GM12872 (cell line): ENCODE data around the gene GAL.

Experiments used
- CTCF ChIP-seq: IDR thresholded peaks from 3 replicates; pipeline ENCODE4 v1.5.1; 2011; ENCODE audit warnings: low read depth, mild to moderate bottlenecking, low read length, moderate library complexity; ENCODE audit not compliant: insufficient read depth

Gene GAL

GRCh38 chr11:68734111-68734510 lies 49.8 kb downstream of the GAL start:
- TF ChIP-seq CTCF, result no peak

- no peak for TF ChIP-seq CTCF
These were observed 50.8 kb downstream of the GAL start for GRCh38 chr11:68735125-68735524.

- TF ChIP-seq CTCF, result no peak
These were observed 51.3 kb downstream of the GAL start for GRCh38 chr11:68735646-68736045.
